Small intestine (tissue), 7 donors: ENCODE data around the gene IL1RAPL1. TPM values are rescaled to one million over a fixed set of nuclear protein-coding genes. Genes with fewer than 3 reads are reported as not detected.

Experiments used
- DNase-seq, 2 donors: peaks; one replicate each; pipeline versions ENCODE4 v3.0.0 to v3.0.0-alpha.2; 2013
- FAIRE-seq: peaks from 2 replicates; lab custom pipeline; 2012; peaks lifted over from hg19 to GRCh38; lab: Jason Lieb, UNC
- H3K27ac ChIP-seq, 3 donors: one replicate each; pipeline ENCODE4 v1.5.1; 2013; ENCODE audit warnings: low read length in 2 of 3, mild to moderate bottlenecking in 2 of 3, control low read depth in 1 of 3, inconsistent platforms in 1 of 3, low read depth in 1 of 3, moderate library complexity in 1 of 3
- H3K27me3 ChIP-seq, 3 donors: one replicate each; pipeline ENCODE4 v1.6.1; 2013; ENCODE audit warnings: low read length in 3 of 3, inconsistent platforms in 1 of 3; ENCODE audit not compliant: control insufficient read depth in 3 of 3, insufficient read depth in 3 of 3
- H3K36me3 ChIP-seq, 3 donors: one replicate each; pipeline ENCODE4 v1.6.1; 2013; ENCODE audit warnings: low read length in 3 of 3, inconsistent platforms in 1 of 3, low read depth in 1 of 3, mild to moderate bottlenecking in 1 of 3, moderate library complexity in 1 of 3; ENCODE audit not compliant: control insufficient read depth in 3 of 3, insufficient read depth in 2 of 3
- H3K4me1 ChIP-seq, 3 donors: one replicate each; pipeline ENCODE4 v1.6.1; 2013; ENCODE audit warnings: low read length in 2 of 3, inconsistent platforms in 1 of 3, low read depth in 1 of 3, mild to moderate bottlenecking in 1 of 3, moderate library complexity in 1 of 3; ENCODE audit not compliant: control insufficient read depth in 3 of 3, insufficient read depth in 2 of 3
- H3K4me3 ChIP-seq, 3 donors: one replicate each; pipeline ENCODE4 v1.5.1; 2013; ENCODE audit warnings: low read length in 3 of 3, control low read depth in 1 of 3, inconsistent platforms in 1 of 3, low read depth in 1 of 3, mild to moderate bottlenecking in 1 of 3, moderate library complexity in 1 of 3
- H3K9me3 ChIP-seq, 2 donors: one replicate each; pipeline ENCODE4 v1.6.1; 2013; ENCODE audit warnings: low read depth in 1 of 2, low read length in 1 of 2; ENCODE audit not compliant: control insufficient read depth in 2 of 2, insufficient read depth in 1 of 2
- WGBS, 3 donors: extraction: QIAGEN DNeasy Blood & Tissue Kit; methylation state at CpG; one replicate each; pipeline ENCODE4 v1.1.7; 2013; 5-methylcytosine and 5-hydroxymethylcytosine counted together
- polyA plus RNA-seq, 4 donors: library from polyadenylated mRNA; stranded (reverse) in 3 of 4; unstranded in 1 of 4; fragments of 200-250 nt in 3 of 4; fragments of 120-200 nt in 1 of 4; gene quantifications; one replicate each; pipeline versions ENCODE4 v1.2.1 to v1.2.3, GENCODE V29; 2013
- donor health status: healthy with polysubstance abuse.
- donor health status: control.
- donor health status: control.
- donor health status: Bipolar disorder and iron deficiency.
- donor health status: healthy.

The IL1RAPL1 gene
- polyA plus RNA-seq, 4 donors = 0.04 to 0.27 TPM; not detected in 2

DNA sequence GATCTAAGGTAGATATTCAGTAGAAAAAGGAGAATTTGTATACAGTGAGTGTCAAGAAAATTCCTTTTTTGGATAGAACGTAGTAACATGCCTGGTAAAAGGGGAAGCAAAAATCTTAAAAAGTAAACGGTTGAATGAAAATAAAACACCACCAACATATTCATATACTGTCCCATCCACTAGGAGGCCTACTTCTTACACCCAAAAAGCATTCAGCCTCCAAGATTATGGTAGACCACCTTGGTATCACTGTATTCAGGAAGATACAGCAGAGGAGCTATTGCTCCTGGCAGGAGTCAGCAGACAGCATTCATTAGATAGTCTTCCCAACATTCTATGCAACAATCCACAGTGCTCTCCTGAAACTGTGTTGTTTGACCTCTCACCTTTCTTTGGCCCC, 1353.5 kb downstream of the IL1RAPL1 start:
- Histone ChIP-seq H3K9me3 (no peaks in the 10 kb centered on the region), H3K4me1 (no peaks in the 10 kb centered on the region), H3K27me3 (no peaks in the 10 kb centered on the region), H3K27ac (no peak overlapping the region), H3K36me3 (no peaks in the 10 kb centered on the region), H3K4me3 (no peak overlapping the region)
- DNase-seq (no peak), FAIRE-seq (no peak)
- WGBS, 3 donors = 63 to 82% (median 80%) methylated on average over 2 of the region's 2 CpGs

- DNase-seq (peak in 1 of 2 donors; percentile 51), FAIRE-seq (no peak)
- no peaks in the 10 kb centered on the region for H3K36me3 ChIP-seq
- no peak overlapping the region for H3K4me3 ChIP-seq
- no peaks in the 10 kb centered on the region for H3K27me3 ChIP-seq
- H3K9me3 ChIP-seq = no peaks in the 10 kb centered on the region
- H3K4me1 ChIP-seq = no peaks in the 10 kb centered on the region
- no peak overlapping the region for H3K27ac ChIP-seq
- WGBS, 3 donors = 15 to 31% (median 17%) methylated on average over 1 of the region's 1 CpG
Measured at GRCh38 chrX:29941287-29941686, 1354.0 kb downstream of the IL1RAPL1 start.

DNA sequence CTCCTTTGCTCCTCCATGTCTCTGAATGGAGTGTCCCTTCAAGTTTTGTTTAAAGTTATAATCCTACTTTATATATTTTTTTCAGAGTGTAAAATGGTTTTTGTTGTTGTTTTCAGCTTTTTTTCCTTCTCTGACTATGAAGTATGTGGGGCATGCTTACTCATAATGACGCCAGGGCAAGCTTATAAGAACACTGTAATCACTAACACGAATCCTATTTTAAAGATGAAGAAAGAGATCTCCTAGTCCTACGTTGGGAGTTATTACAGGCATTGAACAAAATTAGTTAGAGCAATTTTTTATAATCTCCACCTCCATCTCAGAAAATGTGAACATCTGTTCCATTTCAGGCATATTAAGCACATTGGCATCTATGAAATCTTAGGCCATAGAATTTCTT, 1360.0 kb downstream of the IL1RAPL1 start:
- WGBS, 3 donors = 61 to 81% (median 71%) methylated on average over 3 of the region's 3 CpGs
- Histone ChIP-seq H3K4me1 (no peaks in the 10 kb centered on the region), H3K9me3 (no peaks in the 10 kb centered on the region), H3K36me3 (no peaks in the 10 kb centered on the region), H3K27ac (no peak overlapping the region), H3K27me3 (no peaks in the 10 kb centered on the region), H3K4me3 (no peak overlapping the region)
- DNase-seq = no peak
- no peak for FAIRE-seq

- peak; percentile 30 for FAIRE-seq
Measured at GRCh38 chrX:29948653-29949052, 1361.4 kb downstream of the IL1RAPL1 start.

DNA sequence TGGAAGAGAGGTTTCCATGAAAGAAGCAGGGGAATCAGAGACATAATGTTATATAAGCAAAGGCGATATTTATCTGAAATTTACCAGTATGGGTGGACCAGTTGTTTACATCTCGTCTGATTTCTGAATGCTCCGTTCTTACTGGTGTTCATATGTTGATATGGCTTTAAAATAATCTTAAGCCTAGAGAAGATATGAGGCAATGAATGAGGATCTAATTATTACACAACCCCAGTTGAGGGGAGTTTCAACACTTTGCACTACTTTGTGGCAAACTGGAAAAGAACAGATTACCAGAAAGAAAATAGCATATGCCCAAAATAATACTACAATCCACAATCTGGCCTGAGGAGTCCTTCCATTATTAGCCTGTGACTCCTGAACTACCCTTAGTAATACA, 1364.8 kb downstream of the IL1RAPL1 start:
- H3K4me1 ChIP-seq = no peaks in the 10 kb centered on the region
- no peaks in the 10 kb centered on the region for H3K9me3 ChIP-seq
- no peaks in the 10 kb centered on the region for H3K36me3 ChIP-seq
- FAIRE-seq (no peak), DNase-seq (no peak)
- WGBS, 3 donors = 81 to 94% (median 90%) methylated on average over 3 of the region's 3 CpGs
- H3K4me3 ChIP-seq = no peak overlapping the region
- H3K27me3 ChIP-seq = no peaks in the 10 kb centered on the region
- H3K27ac ChIP-seq = no peak overlapping the region

More at GRCh38 chrX:29948653-29949052, 1361.4 kb downstream of the IL1RAPL1 start:
- no peak for DNase-seq
- 15 to 46% (median 15%) methylated on average over 1 of the region's 1 CpG for WGBS, 3 donors
- Histone ChIP-seq H3K27ac (no peak overlapping the region), H3K9me3 (no peaks in the 10 kb centered on the region), H3K36me3 (no peaks in the 10 kb centered on the region), H3K4me1 (no peaks in the 10 kb centered on the region), H3K27me3 (no peaks in the 10 kb centered on the region), H3K4me3 (no peak overlapping the region)

DNA sequence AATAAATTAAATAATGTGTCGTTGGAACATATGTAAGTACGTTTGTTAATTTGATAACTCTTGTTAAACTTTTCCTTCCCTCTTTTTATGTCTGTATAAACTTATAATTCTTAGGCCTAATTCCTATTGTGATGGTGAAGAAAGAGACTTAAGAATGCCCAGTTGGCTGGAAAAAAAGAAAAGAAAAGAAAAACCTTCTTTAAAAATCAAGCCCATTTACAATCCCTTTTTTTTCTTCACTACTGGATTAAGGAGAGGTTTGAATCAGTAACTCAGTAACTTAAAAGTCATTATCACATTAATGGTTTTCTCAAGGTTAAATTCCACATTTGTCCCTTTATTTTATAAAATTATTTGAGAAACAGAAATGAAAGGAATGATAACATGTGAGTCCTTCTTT, 1374.8 kb downstream of the IL1RAPL1 start:
- no peaks in the 10 kb centered on the region for H3K36me3 ChIP-seq
- H3K27ac ChIP-seq = no peak overlapping the region
- H3K4me3 ChIP-seq = no peak overlapping the region
- no peaks in the 10 kb centered on the region for H3K9me3 ChIP-seq
- no peak for DNase-seq
- FAIRE-seq = no peak
- H3K27me3 ChIP-seq = no peaks in the 10 kb centered on the region
- H3K4me1 ChIP-seq = no peaks in the 10 kb centered on the region
- WGBS, 3 donors = 39 to 69% (median 49%) methylated on average over 2 of the region's 2 CpGs

- DNase-seq = no peak
- 41 to 70% (median 65%) methylated on average over 1 of the region's 1 CpG for WGBS, 3 donors
- no peak overlapping the region for H3K27ac ChIP-seq
- H3K4me3 ChIP-seq = no peak overlapping the region
- no peaks in the 10 kb centered on the region for H3K27me3 ChIP-seq
- no peaks in the 10 kb centered on the region for H3K4me1 ChIP-seq
- H3K36me3 ChIP-seq = no peaks in the 10 kb centered on the region
- no peaks in the 10 kb centered on the region for H3K9me3 ChIP-seq
- FAIRE-seq = no peak
Measured at GRCh38 chrX:29965634-29966033, 1378.4 kb downstream of the IL1RAPL1 start.

- 73 to 88% (median 73%) methylated on average over 3 of the region's 3 CpGs for WGBS, 3 donors
Measured at GRCh38 chrX:29992083-29992482, 1404.8 kb downstream of the IL1RAPL1 start.

GRCh38 chrX:30005813-30006212, 1418.6 kb downstream of the IL1RAPL1 start:
- no peak for FAIRE-seq
- no peaks in the 10 kb centered on the region for H3K36me3 ChIP-seq
- no peaks in the 10 kb centered on the region for H3K27me3 ChIP-seq
- no peak overlapping the region for H3K27ac ChIP-seq
- no peaks in the 10 kb centered on the region for H3K9me3 ChIP-seq
- H3K4me1 ChIP-seq = no peaks in the 10 kb centered on the region
- DNase-seq = no peak
- H3K4me3 ChIP-seq = no peak overlapping the region
- WGBS, 3 donors = 50 to 88% (median 59%) methylated on average over 1 of the region's 1 CpG

More at GRCh38 chrX:29992083-29992482, 1404.8 kb downstream of the IL1RAPL1 start:
- H3K36me3 ChIP-seq = no peaks in the 10 kb centered on the region
- DNase-seq (no peak), FAIRE-seq (no peak)
- H3K27ac ChIP-seq = no peak overlapping the region
- no peaks in the 10 kb centered on the region for H3K4me1 ChIP-seq
- H3K27me3 ChIP-seq = no peaks in the 10 kb centered on the region
- no peak overlapping the region for H3K4me3 ChIP-seq
- H3K9me3 ChIP-seq = no peaks in the 10 kb centered on the region
